ENCODE measurements around the gene PIEZO2.

DNA sequence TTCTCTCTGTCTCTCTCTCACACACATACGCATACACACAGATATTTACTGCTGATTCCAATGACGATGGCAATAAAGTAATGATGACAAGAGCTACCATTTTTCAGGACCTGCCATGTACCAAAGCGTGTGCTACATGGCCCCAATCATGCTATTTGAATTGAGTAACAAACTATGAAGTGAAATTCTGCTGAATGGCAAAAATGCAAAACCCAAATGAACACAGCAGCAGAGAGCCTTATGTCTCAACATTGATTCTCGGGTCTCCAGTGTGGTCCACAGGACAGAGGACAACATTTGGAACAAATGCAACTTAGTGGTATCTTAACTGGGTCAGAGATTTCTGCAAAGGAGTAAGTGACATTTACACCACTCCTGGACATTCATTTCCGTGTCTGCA is 117.4 kb downstream of the PIEZO2 start:
- TF ChIP-seq, protein P1, sequence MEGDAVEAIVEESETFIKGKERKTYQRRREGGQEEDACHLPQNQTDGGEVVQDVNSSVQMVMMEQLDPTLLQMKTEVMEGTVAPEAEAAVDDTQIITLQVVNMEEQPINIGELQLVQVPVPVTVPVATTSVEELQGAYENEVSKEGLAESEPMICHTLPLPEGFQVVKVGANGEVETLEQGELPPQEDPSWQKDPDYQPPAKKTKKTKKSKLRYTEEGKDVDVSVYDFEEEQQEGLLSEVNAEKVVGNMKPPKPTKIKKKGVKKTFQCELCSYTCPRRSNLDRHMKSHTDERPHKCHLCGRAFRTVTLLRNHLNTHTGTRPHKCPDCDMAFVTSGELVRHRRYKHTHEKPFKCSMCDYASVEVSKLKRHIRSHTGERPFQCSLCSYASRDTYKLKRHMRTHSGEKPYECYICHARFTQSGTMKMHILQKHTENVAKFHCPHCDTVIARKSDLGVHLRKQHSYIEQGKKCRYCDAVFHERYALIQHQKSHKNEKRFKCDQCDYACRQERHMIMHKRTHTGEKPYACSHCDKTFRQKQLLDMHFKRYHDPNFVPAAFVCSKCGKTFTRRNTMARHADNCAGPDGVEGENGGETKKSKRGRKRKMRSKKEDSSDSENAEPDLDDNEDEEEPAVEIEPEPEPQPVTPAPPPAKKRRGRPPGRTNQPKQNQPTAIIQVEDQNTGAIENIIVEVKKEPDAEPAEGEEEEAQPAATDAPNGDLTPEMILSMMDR (IDR thresholded peaks at IDR 0.05; ENCODE audit: insufficient read depth, low read length): no peak
- TF ChIP-seq POLR2AphosphoS5 (IDR thresholded peaks at IDR 0.05; ENCODE audit: low read depth) (no peak), SPI1 (IDR thresholded peaks at IDR 0.05; ENCODE audit: borderline replicate concordance, low read depth) (no peak)
- TF ChIP-seq, protein P2, sequence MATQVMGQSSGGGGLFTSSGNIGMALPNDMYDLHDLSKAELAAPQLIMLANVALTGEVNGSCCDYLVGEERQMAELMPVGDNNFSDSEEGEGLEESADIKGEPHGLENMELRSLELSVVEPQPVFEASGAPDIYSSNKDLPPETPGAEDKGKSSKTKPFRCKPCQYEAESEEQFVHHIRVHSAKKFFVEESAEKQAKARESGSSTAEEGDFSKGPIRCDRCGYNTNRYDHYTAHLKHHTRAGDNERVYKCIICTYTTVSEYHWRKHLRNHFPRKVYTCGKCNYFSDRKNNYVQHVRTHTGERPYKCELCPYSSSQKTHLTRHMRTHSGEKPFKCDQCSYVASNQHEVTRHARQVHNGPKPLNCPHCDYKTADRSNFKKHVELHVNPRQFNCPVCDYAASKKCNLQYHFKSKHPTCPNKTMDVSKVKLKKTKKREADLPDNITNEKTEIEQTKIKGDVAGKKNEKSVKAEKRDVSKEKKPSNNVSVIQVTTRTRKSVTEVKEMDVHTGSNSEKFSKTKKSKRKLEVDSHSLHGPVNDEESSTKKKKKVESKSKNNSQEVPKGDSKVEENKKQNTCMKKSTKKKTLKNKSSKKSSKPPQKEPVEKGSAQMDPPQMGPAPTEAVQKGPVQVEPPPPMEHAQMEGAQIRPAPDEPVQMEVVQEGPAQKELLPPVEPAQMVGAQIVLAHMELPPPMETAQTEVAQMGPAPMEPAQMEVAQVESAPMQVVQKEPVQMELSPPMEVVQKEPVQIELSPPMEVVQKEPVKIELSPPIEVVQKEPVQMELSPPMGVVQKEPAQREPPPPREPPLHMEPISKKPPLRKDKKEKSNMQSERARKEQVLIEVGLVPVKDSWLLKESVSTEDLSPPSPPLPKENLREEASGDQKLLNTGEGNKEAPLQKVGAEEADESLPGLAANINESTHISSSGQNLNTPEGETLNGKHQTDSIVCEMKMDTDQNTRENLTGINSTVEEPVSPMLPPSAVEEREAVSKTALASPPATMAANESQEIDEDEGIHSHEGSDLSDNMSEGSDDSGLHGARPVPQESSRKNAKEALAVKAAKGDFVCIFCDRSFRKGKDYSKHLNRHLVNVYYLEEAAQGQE (IDR thresholded peaks at IDR 0.05; ENCODE audit: insufficient replicate concordance, low read depth): no peak
